Thyroid gland (tissue), 4 donors: ENCODE results near the gene ABCC4. TPM values are rescaled to one million over a fixed set of nuclear protein-coding genes. Genes with fewer than 3 reads are reported as not detected.

Experiments used
- DNase-seq, 2 donors: peaks; one replicate each; pipeline ENCODE4 v3.0.0-alpha.2; 2019
- H3K27ac ChIP-seq, 3 donors: fragments of 200-600 bp; sonication (generic); 1 replicate in 2 of 3; 2 replicates in 1 of 3; pipeline ENCODE4 v1.5.1; 2016 to 2019; ENCODE audit warnings: mild to moderate bottlenecking in 1 of 3, moderate library complexity in 1 of 3
- H3K27me3 ChIP-seq: fragments of 200-600 bp; sonication (generic); one replicate; pipeline ENCODE4 v1.5.1; 2019
- H3K36me3 ChIP-seq, 2 donors: fragments of 200-600 bp; sonication (generic); one replicate each; pipeline ENCODE4 v1.5.1; 2016 to 2019
- H3K4me1 ChIP-seq, 2 donors: fragments of 200-600 bp; sonication (generic); one replicate each; pipeline ENCODE4 v1.5.1; 2017 to 2019
- H3K4me3 ChIP-seq, 3 donors: fragments of 200-600 bp; sonication (generic); replicated peaks in 1 of 3; 1 replicate in 2 of 3; 2 replicates in 1 of 3; pipeline ENCODE4 v1.5.1; 2016; ENCODE audit warnings: mild to moderate bottlenecking in 1 of 3
- H3K9me3 ChIP-seq: fragments of 200-600 bp; sonication (generic); one replicate; pipeline ENCODE4 v1.5.1; 2017
- CTCF ChIP-seq, 6 experiments: fragments of 200-600 bp in 3 of 6; fragments of 450-650 bp in 3 of 6; sonication (generic) in 3 of 6; IDR thresholded peaks; one replicate each; pipeline ENCODE4 v1.5.1; 2016 to 2019; ENCODE audit warnings: antibody characterized with exemption in 6 of 6, mild to moderate bottlenecking in 2 of 6, inconsistent platforms in 1 of 6, moderate library complexity in 1 of 6
- POLR2A ChIP-seq, 2 donors: fragments of 450-650 bp; IDR thresholded peaks; one replicate each; pipeline ENCODE4 v1.6.1; 2017; ENCODE audit warnings: antibody characterized with exemption in 2 of 2, mild to moderate bottlenecking in 2 of 2, moderate library complexity in 1 of 2
- WGBS, 2 donors: methylation state at CpG; one replicate each; pipeline ENCODE4 v1.1.5; 2017; 5-methylcytosine and 5-hydroxymethylcytosine counted together
- intact Hi-C: fragments of 100-400 bp; cut with DNase I; formaldehyde crosslinking; loops from one replicate; pipeline ENCODE4 v1.15.1; 2023
- total RNA-seq, 4 donors: library from RNA; depleted of rRNA; stranded (reverse); fragments of >200 nt; gene quantifications; one replicate each; pipeline ENCODE4 v1.2.3, GENCODE V29; 2016

Gene ABCC4
- total RNA-seq, 4 donors from 2014 or later, result 9.1 to 29.6 (median 19.7) TPM

GRCh38 chr13:94999871-95000270 is 301.4 kb downstream of the ABCC4 start:
- intact Hi-C loops, result no loop called here
- WGBS, 2 donors, result 70 to 87% methylated on average over 2 of the region's 2 CpGs
- TF ChIP-seq POLR2A (IDR thresholded peaks at IDR 0.05), result no peak
- TF ChIP-seq CTCF (IDR thresholded peaks at IDR 0.05), result no peak

DNA sequence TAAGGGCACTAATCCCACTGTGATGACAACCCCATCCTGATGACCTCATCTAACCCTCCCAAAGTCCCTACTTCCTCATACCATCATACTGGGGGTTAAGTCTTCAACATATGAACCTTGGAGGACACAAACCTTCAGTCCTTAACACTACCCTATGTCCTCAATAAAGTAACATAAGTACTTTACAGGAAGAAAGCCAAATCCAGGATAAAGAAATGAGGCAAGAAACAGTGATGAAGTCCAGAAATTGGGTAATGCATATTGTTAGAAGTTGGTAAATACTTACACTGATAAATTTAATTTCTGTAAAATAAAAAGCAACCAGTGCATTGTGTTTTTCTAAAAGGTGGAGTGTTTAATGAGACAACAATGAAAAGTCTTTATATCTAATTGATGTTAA is 304.1 kb downstream of the ABCC4 start:
- TF ChIP-seq POLR2A (IDR thresholded peaks at IDR 0.05) (no peak), CTCF (IDR thresholded peaks at IDR 0.05) (no peak)
- no peak for DNase-seq

More at GRCh38 chr13:94999871-95000270, 301.4 kb downstream of the ABCC4 start:
- no peaks in the 10 kb centered on the region for H3K9me3 ChIP-seq
- no peaks in the 10 kb centered on the region for H3K36me3 ChIP-seq
- no peak for DNase-seq
- no peak overlapping the region for H3K27ac ChIP-seq
- H3K4me3 ChIP-seq, result no peak overlapping the region
- no peaks in the 10 kb centered on the region for H3K4me1 ChIP-seq
- no peaks in the 10 kb centered on the region for H3K27me3 ChIP-seq

GRCh38 chr13:94996445-94996844 is 304.8 kb downstream of the ABCC4 start:
- H3K4me1 ChIP-seq, result no peaks in the 10 kb centered on the region
- H3K4me3 ChIP-seq, result no peak overlapping the region
- H3K27me3 ChIP-seq, result no peaks in the 10 kb centered on the region
- intact Hi-C loops, result no loop called here
- no peak overlapping the region for H3K27ac ChIP-seq
- WGBS, 2 donors, result 70 to 86% methylated on average over 1 of the region's 1 CpG
- DNase-seq, result no peak
- H3K36me3 ChIP-seq, result no peaks in the 10 kb centered on the region
- H3K9me3 ChIP-seq, result no peaks in the 10 kb centered on the region
- TF ChIP-seq POLR2A (IDR thresholded peaks at IDR 0.05) (no peak), CTCF (IDR thresholded peaks at IDR 0.05) (no peak)

More for the DNA sequence above, 304.1 kb downstream of the ABCC4 start:
- H3K27me3 ChIP-seq, result no peaks in the 10 kb centered on the region
- intact Hi-C loops, result no loop called here
- H3K4me3 ChIP-seq, result no peak overlapping the region
- no peak overlapping the region for H3K27ac ChIP-seq
- H3K36me3 ChIP-seq, result no peaks in the 10 kb centered on the region
- H3K4me1 ChIP-seq, result no peaks in the 10 kb centered on the region
- H3K9me3 ChIP-seq, result no peaks in the 10 kb centered on the region

- Histone ChIP-seq H3K36me3 (no peaks in the 10 kb centered on the region), H3K27ac (no peak overlapping the region), H3K4me3 (no peak overlapping the region), H3K9me3 (no peaks in the 10 kb centered on the region), H3K4me1 (no peaks in the 10 kb centered on the region), H3K27me3 (no peaks in the 10 kb centered on the region)
- WGBS, 2 donors, result 64 to 74% methylated on average over 3 of the region's 3 CpGs
- DNase-seq, result no peak
- intact Hi-C loops, result no loop called here
- TF ChIP-seq CTCF (IDR thresholded peaks at IDR 0.05) (no peak), POLR2A (IDR thresholded peaks at IDR 0.05) (no peak)
These were observed 306.7 kb downstream of the ABCC4 start for GRCh38 chr13:94994506-94994905.

GRCh38 chr13:94993616-94994015 is 307.6 kb downstream of the ABCC4 start:
- DNase-seq, result no peak
- Histone ChIP-seq H3K4me1 (no peaks in the 10 kb centered on the region), H3K27ac (no peak overlapping the region), H3K36me3 (no peaks in the 10 kb centered on the region), H3K9me3 (no peaks in the 10 kb centered on the region), H3K27me3 (no peaks in the 10 kb centered on the region), H3K4me3 (no peak overlapping the region)
- no peak for TF ChIP-seq CTCF (IDR thresholded peaks at IDR 0.05)
- no peak for TF ChIP-seq POLR2A (IDR thresholded peaks at IDR 0.05)
- WGBS, 2 donors, result 38 to 51% methylated on average over 3 of the region's 3 CpGs
- intact Hi-C loops, result no loop called here
